ENCODE measurements around the gene ZNF318.
"Not testable (repeated sequence)": the region's sequence is repeated elsewhere in the genome, so short reads cannot be mapped to it uniquely, and the experiment has no call there.

The ZNF318 gene

GRCh38 chr6:43386492-43386891 lies 17.0 kb upstream of the ZNF318 start:
- DNase-seq = no peak

GRCh38 chr6:43383021-43383667 lies 13.7 kb upstream of the ZNF318 start:
- no peak for DNase-seq

- not testable (repeated sequence) for DNase-seq
These were observed 11.4 kb upstream of the ZNF318 start for GRCh38 chr6:43380858-43381257.

GRCh38 chr6:43378631-43379030 lies 9.2 kb upstream of the ZNF318 start:
- DNase-seq = no peak

DNA sequence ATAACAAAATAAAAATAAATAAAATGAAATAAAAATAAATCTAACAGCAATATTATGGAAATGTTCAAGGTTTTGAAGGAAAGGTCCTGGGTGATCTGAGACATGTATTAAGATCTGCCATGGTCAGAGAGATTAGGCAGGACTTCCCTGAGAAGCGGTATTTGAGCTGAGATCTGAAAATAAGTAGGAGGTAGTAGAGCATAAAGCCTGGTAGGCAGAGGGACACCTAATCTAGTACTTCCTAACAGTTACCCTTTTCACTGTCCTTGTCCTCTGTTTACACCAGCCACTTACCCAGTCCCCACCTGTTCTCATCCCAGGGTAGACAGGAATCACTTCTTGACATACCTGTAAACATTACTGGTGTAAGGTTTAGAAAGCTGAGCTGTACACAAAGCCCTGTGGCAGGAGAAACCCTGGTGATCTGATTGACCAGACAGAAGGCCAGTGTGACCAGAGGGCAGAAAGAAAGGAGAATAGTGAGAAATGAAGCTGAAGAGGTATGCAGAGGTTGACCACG lies 8.3 kb upstream of the ZNF318 start:
- no peak for DNase-seq

- DNase-seq = peak; percentile 35 to 53
These were observed 7.1 kb upstream of the ZNF318 start for GRCh38 chr6:43376551-43376981.

DNA sequence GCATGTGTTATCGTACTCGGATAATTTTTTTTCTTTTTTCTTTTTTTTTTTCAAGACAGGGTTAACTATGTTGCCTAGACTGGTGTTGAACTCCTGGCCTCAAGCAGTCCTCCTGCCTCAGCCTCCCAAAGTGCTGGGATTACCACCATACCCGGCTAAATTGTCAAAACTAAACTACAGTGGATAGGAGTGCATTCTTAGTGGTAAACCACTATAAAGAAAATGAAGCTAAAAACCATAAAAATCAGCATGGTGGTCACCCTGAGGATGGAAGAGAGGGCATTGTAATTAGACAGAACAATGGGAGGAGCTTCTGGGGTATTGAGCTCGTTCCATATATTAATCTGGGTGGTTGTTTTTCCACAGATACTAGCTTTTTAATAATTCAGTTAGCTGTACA lies 6.2 kb upstream of the ZNF318 start:
- DNase-seq = no peak

DNA sequence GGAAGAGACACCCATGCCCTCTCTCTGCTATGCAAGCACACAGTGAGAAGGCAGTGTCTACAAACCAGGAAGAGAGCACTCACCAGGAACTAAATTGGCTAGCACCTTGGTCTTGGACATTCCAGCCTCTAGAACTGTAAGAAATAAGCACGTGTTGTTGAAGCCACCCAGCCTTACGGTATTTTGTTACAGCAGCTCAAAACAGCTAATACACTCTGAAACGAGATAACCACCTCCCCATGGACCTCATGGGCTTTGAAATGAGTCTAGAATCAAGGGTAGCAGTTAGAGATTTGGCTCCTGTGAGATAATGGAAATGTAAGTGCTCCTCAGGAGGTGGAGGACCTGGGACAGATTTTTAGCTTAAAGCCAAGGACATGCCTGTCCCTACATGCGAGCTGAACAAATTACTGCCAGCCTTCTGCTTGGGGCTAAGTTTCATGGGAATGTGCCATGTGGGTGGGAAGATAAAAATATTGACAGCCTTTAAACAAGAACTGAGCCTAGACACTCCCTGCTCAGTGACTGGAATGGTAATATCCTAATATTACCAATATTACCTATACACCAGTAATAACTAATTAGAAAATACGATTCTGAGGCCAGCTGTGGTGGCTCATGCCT lies 3.9 kb upstream of the ZNF318 start:
- DNase-seq = no peak

GRCh38 chr6:43370003-43370580 lies 645 bp upstream of the ZNF318 start:
- not testable (repeated sequence) for DNase-seq

DNA sequence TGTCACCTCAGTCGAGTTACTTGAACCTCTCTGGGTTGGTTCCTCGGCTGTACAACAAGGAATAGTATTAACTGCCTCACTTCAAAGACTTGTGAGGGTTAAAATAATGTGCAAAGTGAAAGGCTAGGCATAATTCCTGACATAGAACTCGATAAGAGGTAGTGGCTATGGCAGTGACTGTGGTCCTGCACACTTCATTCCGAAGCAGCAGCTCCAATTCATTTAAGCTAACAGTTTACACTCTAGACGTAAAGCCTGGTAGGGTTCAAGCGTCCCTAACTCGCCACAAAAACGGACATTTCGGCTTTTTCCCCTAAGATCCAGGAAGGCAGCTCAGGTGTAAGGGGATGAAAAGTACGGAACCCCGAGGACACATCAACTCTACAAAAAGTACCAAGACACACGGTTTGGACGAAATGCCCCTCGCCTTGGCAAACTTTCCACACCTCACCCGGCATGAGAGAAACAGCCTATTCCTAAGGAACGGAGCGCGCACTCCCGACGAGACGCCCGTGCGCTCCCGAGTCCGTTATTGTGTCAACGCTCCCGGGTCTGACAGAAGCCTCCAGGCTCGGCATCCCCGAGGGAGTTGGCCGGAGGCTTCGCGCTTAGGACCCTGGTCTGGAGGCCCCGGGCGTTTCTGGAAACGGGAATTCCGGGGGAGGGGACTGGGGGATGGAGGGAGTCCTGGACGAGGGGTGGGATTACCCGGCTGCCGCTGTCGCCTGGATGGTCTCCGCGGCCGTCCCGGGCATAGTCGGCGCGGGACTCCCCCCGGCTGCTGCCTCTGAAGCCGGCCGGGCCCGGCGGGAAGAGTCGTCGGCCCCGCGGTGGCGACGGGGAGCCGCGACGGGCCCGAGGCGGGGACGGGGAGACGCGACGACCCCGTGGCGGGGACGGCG lies 937 bp downstream of the ZNF318 start:
- peak in 1 of 2 experiments; percentile 26 for DNase-seq

GRCh38 chr6:43367245-43367984 lies 2.0 kb downstream of the ZNF318 start:
- DNase-seq = no peak

DNA sequence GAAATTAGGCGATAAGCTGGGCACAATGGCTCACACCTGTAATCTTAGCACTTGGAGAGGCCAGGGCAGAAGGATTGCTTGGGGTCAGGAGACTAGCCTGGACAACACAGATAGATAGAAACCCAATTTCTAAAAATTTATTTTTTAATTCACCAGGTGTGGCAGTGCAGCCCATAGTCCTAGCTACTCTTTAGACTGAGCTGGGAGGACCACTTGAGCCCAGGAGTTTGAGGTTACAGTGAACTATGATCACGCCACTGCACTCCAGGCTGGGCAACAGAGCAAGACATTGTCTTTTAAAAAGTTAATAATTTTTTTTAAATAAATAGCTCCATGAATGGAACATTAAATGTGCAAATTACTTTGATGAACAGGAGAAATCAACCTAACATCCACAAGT lies 8.2 kb downstream of the ZNF318 start:
- DNase-seq = no peak

DNA sequence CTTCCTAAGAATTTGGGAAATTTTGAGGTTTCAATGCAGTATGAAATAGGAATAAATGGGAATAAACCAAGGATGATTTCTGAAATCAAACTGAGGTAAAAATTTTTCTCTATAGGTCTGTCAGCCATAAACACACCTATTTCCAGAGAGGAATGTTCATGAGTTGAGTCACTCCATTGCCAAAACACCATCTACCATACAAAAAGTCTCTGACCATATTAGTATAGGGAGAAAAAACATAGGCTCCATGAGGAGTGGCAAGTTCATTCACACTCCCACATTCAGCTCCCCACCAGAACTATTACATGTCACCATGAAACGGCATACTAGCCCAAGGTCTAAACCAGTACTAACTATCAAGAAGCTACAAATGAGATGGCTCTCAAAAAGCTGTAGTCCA lies 9.6 kb downstream of the ZNF318 start:
- DNase-seq = no peak

DNA sequence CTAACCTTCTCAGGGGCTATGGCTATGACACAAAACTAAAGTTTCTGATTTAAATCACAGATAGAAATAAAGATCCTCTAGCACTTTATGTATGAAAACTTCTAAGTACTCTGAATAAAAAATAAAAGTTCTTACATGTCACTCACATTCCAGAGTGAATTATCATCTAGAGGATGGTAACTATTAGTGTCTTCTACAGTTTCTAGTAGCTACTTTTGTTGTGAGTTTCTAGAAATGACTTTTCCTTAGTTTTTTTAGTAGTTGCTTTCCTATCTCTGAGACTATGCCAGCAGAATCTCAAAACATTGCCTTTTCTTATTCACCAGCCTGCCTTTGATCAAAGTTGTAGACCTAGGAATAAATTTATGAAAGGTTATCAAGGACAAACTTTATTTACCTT lies 10.1 kb downstream of the ZNF318 start:
- no peak for DNase-seq

DNA sequence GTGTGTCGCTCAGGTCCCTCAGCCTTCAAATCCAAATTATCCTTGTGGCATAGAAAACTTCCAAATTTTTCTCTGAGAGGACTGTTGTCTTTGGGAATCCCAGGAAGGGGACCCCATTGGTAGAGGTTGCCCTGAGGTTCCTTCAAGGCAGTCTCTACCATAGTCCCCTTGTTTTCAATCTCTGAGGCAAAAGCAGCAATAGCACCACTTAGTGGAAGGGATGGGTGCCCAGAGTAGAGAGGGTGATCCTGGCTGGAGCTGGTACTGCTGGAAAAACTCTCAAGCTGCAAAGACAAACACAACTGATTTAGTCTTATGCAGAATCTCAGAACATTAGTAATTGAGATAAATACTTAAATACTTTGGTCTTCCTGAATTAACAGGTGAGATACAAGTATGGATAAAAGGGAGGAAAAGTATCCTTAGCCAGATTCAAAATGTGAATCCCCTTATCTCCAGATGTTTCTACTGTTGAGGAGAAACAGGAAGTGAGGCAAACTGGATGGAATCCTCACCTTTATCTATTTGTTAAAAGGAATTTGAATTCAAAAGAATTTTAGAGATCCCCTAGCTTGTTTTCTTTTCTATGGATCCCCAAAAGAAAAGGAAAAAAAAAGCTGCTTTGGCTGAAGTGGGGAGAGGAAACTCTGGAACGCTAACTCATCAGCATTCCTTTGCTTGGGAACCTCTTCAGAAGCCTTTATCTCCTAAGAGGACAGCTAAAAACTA lies 13.4 kb downstream of the ZNF318 start:
- DNase-seq = no peak

DNA sequence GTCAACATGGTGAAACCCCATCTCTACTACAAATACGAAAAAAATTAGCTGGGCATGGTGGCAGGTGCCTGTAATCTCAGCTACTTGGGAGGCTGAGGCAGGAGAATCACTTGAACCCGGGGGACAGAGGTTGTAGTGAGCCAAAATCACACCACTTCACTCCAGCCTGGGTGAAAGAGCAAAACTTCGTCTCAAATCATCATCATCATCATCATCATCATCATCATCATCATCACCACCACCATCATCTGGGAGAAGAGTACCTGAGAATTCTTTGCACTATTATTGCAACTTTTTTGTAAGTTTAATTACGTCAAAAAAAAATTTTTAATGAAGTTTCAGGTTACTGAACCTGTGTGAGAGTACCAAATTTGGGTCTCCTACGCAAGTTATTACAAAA lies 17.5 kb downstream of the ZNF318 start:
- not testable (repeated sequence) for DNase-seq

GRCh38 chr6:43347444-43347843 lies 22.0 kb downstream of the ZNF318 start:
- no peak for DNase-seq

DNA sequence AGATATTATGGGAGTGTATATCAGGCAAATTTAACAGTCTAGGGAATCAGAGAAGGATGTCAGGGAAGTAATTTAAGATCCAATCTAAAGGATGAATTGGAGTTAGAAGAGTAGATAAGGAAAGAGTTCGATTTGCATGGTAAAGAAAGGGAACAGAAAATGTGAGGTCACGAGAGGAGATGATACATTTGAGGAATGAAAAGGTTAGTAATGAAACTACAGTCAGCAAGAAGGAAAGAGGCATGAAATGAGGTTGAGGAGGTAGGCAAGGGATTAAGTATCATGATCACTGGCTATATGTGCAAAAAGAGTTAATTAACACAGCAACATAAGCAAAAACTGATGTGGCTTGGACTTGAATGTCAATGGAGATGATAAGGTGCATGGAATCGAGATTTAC lies 22.4 kb downstream of the ZNF318 start:
- no peak for DNase-seq

- DNase-seq = not testable (repeated sequence)
These were observed 23.2 kb downstream of the ZNF318 start for GRCh38 chr6:43346243-43346642.

GRCh38 chr6:43339168-43339567 lies 30.3 kb downstream of the ZNF318 start:
- no peak for DNase-seq

GRCh38 chr6:43338243-43338642 lies 31.2 kb downstream of the ZNF318 start:
- no peak for DNase-seq

DNA sequence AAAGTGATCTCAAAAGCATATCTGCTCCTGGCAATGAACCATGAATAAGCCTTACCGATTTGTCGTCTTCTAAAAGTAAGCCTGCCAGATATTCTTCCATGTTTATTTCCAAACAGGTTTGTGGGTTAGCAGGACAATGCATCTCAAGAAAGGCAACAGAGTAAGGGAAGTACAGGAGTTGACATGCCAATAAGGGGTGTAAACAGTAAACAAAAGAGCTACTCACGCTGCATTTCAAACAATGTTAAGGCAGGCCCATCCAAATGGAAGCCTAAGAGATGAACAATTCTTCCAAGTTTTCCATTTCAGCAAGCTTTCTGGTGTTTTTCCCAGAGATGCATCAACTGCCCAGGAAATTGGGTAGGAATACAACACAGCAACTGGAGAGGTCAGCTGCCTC lies 33.1 kb downstream of the ZNF318 start:
- DNase-seq = no peak

Measured in activated CD4-positive, alpha-beta T cell treated with anti-CD3 and anti-CD28 coated beads, Interleukin-2, amount 50 U/mL, for 48 hours (primary cell).